Pancreas (tissue), 10 donors: ENCODE measurements around the gene LILRB1. TPM values are rescaled to one million over a fixed set of nuclear protein-coding genes. Genes with fewer than 3 reads are reported as not detected.
"Not testable (repeated sequence)": the region's sequence is repeated elsewhere in the genome, so short reads cannot be mapped to it uniquely, and the experiment has no call there.

Experiments used
- ATAC-seq, 4 donors: fragments of 200-7000 bp; cut with Tn5 transposase; one replicate each; pipeline versions ENCODE4 v1.8.0 to v1.9.1; 2020; ENCODE audit warnings: mild to moderate bottlenecking in 4 of 4, moderate library complexity in 4 of 4
- DNase-seq, 6 donors: peaks; one replicate each; pipeline ENCODE4 v3.0.0-alpha.2; 2020
- FAIRE-seq: peaks from 2 replicates; lab custom pipeline; 2012; peaks lifted over from hg19 to GRCh38; lab: Jason Lieb, UNC
- H3K27ac ChIP-seq, 4 donors: fragments of 200-600 bp; sonication (generic); 1 replicate in 3 of 4; 2 replicates in 1 of 4; pipeline versions ENCODE4 v1.5.0 to v1.8.0; 2020
- H3K27me3 ChIP-seq, 4 donors: fragments of 200-600 bp; one replicate each; pipeline ENCODE4 v1.8.0; 2021
- H3K36me3 ChIP-seq, 3 donors: fragments of 200-600 bp; sonication (generic) in 1 of 3; one replicate each; pipeline versions ENCODE4 v1.5.0 to v1.8.0; 2020 to 2021
- H3K4me1 ChIP-seq, 3 donors: fragments of 200-600 bp; one replicate each; pipeline ENCODE4 v1.8.0; 2021
- H3K4me3 ChIP-seq, 4 donors: fragments of 200-600 bp; sonication (generic) in 2 of 4; one replicate each; pipeline versions ENCODE4 v1.5.0 to v1.8.0; 2020 to 2021
- H3K9me3 ChIP-seq, 4 donors: fragments of 200-600 bp; one replicate each; pipeline ENCODE4 v1.8.0; 2021
- WGBS, 2 donors: extraction: QIAGEN DNeasy Blood & Tissue Kit; methylation state at CpG; one replicate each; pipeline ENCODE4 v1.1.7; 2013; 5-methylcytosine and 5-hydroxymethylcytosine counted together
- intact Hi-C, 3 donors: fragments of 100-400 bp; cut with DNase I; formaldehyde crosslinking; loops; one replicate each; pipeline versions ENCODE4 v1.11.1 to v1.14.2; 2022
- polyA plus RNA-seq, 2 donors: library from polyadenylated mRNA; stranded (reverse); fragments of 200-250 nt; gene quantifications; one replicate each; pipeline ENCODE4 v1.2.3, GENCODE V29; 2013
- total RNA-seq, 6 donors: library from RNA; stranded (reverse); fragmentation: NEBNext Ultra II Directional in 4 of 6; extraction: Animal tissue kit (Norgen Biotek cat#: 25700) in 4 of 6; gene quantifications; one replicate each; pipeline versions ENCODE4 v1.2.1 to v1.2.4, GENCODE V29; 2021 to 2023
- TF ChIP-seq, protein P1 (sequence below), 4 donors: fragments of 200-600 bp; sonication (generic) in 3 of 4; IDR thresholded peaks; one replicate each; pipeline versions ENCODE4 v1.5.0 to v1.8.0; 2021; ENCODE audit warnings: antibody characterized with exemption in 4 of 4
- donor health status: healthy with polysubstance abuse.
- donor health status: DM: no; HTN: no; CAD: no; lungs with moderate emphysema.
- donor health status: DM: no; HTN: no; CAD: no.
- donor health status: control.
- donor health status: control.
- donor health status: Bipolar disorder and iron deficiency.
- donor health status: DM: yes; HTN: yes; CAD: no.
- donor health status: DM: no; HTN: no; CAD: no.
- donor health status: DM: no; HTN: no; CAD: no.
- donor health status: DM: yes; HTN: yes; CAD: no.

LILRB1 gene
- total and polyA plus RNA-seq, 8 donors, result 0.51 to 8.8 (median 0.89) TPM

DNA sequence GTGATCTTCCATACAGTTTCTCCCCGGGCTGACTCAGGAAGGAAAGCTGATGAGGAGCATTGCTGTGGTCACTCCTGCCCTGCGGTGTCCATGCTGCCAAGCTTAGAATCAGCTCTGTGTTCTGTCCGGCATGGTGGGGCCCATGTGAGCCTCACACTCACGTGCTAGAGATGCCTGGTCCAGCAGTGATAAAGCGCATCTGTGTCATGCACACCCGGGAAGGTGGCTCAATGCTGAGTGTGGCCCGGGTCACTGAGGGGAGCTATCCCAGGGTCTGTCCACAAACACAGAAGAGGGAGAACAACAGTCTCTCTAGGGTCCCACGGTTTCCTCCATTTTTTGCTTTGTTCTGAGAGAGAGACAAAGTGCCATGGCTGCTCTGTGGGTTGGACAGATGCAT is 3.5 kb upstream of the LILRB1 start:
- Histone ChIP-seq H3K27me3 (no peaks in the 10 kb centered on the region), H3K9me3 (no peaks in the 10 kb centered on the region), H3K27ac (no peak overlapping the region), H3K4me3 (no peak overlapping the region), H3K36me3 (no peaks in the 10 kb centered on the region), H3K4me1 (no peaks in the 10 kb centered on the region)
- DNase-seq (no peak), FAIRE-seq (no peak), ATAC-seq (no peak)
- intact Hi-C loops, result no loop called here
- TF ChIP-seq, protein P1, sequence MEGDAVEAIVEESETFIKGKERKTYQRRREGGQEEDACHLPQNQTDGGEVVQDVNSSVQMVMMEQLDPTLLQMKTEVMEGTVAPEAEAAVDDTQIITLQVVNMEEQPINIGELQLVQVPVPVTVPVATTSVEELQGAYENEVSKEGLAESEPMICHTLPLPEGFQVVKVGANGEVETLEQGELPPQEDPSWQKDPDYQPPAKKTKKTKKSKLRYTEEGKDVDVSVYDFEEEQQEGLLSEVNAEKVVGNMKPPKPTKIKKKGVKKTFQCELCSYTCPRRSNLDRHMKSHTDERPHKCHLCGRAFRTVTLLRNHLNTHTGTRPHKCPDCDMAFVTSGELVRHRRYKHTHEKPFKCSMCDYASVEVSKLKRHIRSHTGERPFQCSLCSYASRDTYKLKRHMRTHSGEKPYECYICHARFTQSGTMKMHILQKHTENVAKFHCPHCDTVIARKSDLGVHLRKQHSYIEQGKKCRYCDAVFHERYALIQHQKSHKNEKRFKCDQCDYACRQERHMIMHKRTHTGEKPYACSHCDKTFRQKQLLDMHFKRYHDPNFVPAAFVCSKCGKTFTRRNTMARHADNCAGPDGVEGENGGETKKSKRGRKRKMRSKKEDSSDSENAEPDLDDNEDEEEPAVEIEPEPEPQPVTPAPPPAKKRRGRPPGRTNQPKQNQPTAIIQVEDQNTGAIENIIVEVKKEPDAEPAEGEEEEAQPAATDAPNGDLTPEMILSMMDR (IDR thresholded peaks at IDR 0.05), result no peak
- WGBS, 2 donors, result 56 to 73% methylated on average over 8 of the region's 8 CpGs

DNA sequence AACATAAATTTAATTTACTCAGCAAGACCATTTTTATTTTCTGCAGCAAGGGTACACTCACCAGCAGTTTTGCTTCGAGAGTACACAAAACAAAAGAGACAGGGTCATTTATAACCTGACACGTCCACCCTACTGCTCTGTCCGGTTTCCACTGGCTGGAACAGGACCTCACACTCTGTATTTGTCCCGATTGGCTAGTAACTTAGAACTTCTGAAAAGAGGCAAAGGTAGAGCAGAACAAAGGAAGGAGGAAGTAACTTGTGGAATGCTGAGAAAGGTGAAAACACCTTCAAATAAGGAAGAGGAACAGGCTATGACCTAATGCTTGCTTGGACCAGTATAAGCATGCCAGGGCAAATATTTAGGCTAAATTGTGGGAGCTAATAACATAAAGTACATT is 2.4 kb upstream of the LILRB1 start:
- H3K9me3 ChIP-seq, ATAC-seq, H3K4me3 ChIP-seq, FAIRE-seq, H3K27ac ChIP-seq, H3K27me3 ChIP-seq, H3K4me1 ChIP-seq, DNase-seq, intact Hi-C loops, H3K36me3 ChIP-seq: not testable (repeated sequence)
- 18 to 22% methylated on average over 4 of the region's 4 CpGs for WGBS, 2 donors

DNA sequence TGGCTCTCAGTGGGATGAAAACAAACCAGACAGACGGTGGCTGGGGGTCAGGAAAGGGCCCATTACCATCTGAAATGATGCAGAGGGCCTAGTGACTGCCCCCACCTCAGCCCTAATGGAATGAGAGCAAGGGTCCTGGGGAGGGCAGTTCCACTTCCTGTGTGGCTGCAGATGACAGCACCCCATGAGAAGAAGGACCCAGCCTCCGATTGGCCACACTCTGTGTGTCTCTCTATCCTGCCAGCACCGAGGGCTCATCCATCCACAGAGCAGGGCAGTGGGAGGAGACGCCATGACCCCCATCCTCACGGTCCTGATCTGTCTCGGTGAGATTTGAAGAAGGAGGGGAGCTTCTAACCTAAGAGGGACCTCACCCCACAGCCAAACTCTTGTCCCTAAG is 498 bp downstream of the LILRB1 start:
- DNase-seq (no peak), FAIRE-seq (no peak), ATAC-seq (peak in 1 of 4 donors; percentile 50)
- no peaks in the 10 kb centered on the region for H3K9me3 ChIP-seq
- intact Hi-C loops, result no loop called here
- H3K4me3 ChIP-seq, result no peak overlapping the region
- no peaks in the 10 kb centered on the region for H3K36me3 ChIP-seq
- WGBS, 2 donors, result 25 to 32% methylated on average over 6 of the region's 6 CpGs
- H3K4me1 ChIP-seq, result no peaks in the 10 kb centered on the region
- TF ChIP-seq, protein P1 (IDR thresholded peaks at IDR 0.05), result no peak
- no peaks in the 10 kb centered on the region for H3K27me3 ChIP-seq
- H3K27ac ChIP-seq, result no peak overlapping the region

DNA sequence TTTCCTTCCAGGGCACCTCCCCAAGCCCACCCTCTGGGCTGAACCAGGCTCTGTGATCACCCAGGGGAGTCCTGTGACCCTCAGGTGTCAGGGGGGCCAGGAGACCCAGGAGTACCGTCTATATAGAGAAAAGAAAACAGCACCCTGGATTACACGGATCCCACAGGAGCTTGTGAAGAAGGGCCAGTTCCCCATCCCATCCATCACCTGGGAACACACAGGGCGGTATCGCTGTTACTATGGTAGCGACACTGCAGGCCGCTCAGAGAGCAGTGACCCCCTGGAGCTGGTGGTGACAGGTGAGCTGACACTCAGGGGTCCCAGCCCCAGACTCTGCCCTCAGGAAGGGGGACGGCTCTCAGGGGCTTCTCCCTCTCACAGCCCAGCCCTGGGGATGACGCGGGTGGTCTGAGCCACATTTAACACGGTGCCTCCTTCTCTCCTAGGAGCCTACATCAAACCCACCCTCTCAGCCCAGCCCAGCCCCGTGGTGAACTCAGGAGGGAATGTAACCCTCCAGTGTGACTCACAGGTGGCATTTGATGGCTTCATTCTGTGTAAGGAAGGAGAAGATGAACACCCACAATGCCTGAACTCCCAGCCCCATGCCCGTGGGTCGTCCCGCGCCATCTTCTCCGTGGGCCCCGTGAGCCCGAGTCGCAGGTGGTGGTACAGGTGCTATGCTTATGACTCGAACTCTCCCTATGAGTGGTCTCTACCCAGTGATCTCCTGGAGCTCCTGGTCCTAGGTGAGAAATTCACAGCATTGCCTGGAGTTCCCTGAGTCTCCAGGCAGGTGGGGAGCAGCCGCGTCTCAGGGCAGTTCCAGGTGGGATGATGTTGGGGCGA is 1.4 kb downstream of the LILRB1 start:
- H3K27ac ChIP-seq, H3K36me3 ChIP-seq, intact Hi-C loops, H3K4me3 ChIP-seq, ATAC-seq, H3K27me3 ChIP-seq, H3K4me1 ChIP-seq, H3K9me3 ChIP-seq, FAIRE-seq, DNase-seq: not testable (repeated sequence)
- WGBS, 2 donors, result 49 to 61% methylated on average over 23 of the region's 23 CpGs

DNA sequence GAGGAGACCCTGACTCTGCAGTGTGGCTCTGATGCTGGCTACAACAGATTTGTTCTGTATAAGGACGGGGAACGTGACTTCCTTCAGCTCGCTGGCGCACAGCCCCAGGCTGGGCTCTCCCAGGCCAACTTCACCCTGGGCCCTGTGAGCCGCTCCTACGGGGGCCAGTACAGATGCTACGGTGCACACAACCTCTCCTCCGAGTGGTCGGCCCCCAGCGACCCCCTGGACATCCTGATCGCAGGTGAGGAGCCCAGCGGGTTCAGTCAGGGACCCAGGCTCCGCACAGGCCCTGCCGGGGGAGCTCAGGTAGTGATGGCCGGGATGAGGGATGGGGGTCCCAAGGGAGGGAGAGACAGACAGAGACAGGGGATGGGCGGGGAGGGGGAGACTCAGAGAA is 2.2 kb downstream of the LILRB1 start:
- ATAC-seq, FAIRE-seq, H3K36me3 ChIP-seq, H3K4me1 ChIP-seq, H3K9me3 ChIP-seq, intact Hi-C loops, H3K27me3 ChIP-seq, DNase-seq, H3K4me3 ChIP-seq, H3K27ac ChIP-seq: not testable (repeated sequence)
- WGBS, 2 donors, result 57 to 63% methylated on average over 16 of the region's 16 CpGs

DNA sequence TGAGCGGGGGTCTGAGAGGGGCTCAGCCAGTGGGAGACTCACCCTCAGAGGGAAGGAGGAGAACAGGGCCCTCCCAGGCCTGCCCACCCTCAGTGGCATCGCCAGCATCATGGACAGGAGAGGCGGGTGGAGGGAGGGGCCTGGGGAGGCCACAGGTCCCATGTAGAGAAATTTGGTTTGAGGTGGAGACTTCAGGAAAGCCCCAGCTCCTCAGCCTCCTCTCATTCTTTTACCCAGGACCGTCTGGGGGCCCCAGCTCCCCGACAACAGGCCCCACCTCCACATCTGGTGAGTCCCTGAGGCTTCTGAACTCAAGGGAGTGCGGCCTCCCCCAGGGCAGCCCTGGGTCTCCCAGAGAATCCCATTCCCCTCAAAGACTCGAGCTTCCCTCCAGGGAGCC is 3.1 kb downstream of the LILRB1 start:
- H3K9me3 ChIP-seq, result no peaks in the 10 kb centered on the region
- no peaks in the 10 kb centered on the region for H3K36me3 ChIP-seq
- TF ChIP-seq, protein P1 (IDR thresholded peaks at IDR 0.05), result no peak
- ATAC-seq (no peak), DNase-seq (no peak), FAIRE-seq (no peak)
- H3K27ac ChIP-seq, result no peak overlapping the region
- no peaks in the 10 kb centered on the region for H3K4me1 ChIP-seq
- no peaks in the 10 kb centered on the region for H3K27me3 ChIP-seq
- intact Hi-C loops, result no loop called here
- H3K4me3 ChIP-seq, result no peak overlapping the region
- 40 to 52% methylated on average over 6 to 7 of the region's 7 CpGs for WGBS, 2 donors

DNA sequence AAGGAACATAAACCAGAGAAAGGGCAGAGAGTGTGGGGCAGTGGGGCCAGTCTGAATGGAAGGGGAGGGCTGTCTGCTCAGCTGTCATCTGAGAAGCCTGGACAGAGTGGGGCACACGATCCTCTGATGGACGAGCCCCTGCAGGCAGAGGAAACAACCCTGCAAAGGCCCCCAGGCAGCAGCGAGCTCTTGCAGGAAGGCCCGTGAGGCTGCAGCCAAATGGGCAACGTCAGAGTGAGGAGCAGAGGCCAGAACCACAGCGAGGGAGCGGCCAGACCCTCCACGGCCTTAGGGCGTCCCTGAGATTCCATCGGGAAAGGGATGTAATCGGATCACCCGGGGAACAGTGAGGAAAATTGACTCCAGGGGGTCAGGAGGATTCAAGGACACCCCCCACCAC is 5.8 kb downstream of the LILRB1 start:
- ATAC-seq, H3K27ac ChIP-seq, H3K27me3 ChIP-seq, FAIRE-seq, DNase-seq, intact Hi-C loops, H3K4me3 ChIP-seq, H3K9me3 ChIP-seq, H3K4me1 ChIP-seq, H3K36me3 ChIP-seq: not testable (repeated sequence)
- 10 to 18% methylated on average over 12 of the region's 12 CpGs for WGBS, 2 donors
